Measurements from ENCODE around the gene PSG7. TPM values are rescaled to one million over a fixed set of nuclear protein-coding genes. Genes with fewer than 3 reads are reported as not detected.
"Not testable (repeated sequence)": the region's sequence is repeated elsewhere in the genome, so short reads cannot be mapped to it uniquely, and the experiment has no call there.

Gene PSG7
- total RNA-seq, 2 donors from 2014 or later: not detected

- H3K4me3 ChIP-seq: no peak overlapping the region
- no peak for DNase-seq (ENCODE audit: low spot score)
- no peaks in the 10 kb centered on the region for H3K4me1 ChIP-seq (ENCODE audit: control insufficient read depth in 1 of 2, low read depth in 2 of 2)
- no peak for TF ChIP-seq CTCF (IDR thresholded peaks at IDR 0.05)
- no peaks in the 10 kb centered on the region for H3K9me3 ChIP-seq
- no peak for ATAC-seq (ENCODE audit: insufficient number of reproducible peaks, low FRiP score, low read depth)
- H3K36me3 ChIP-seq: no peaks in the 10 kb centered on the region
- no peaks in the 10 kb centered on the region for H3K27me3 ChIP-seq (replicated peaks; ENCODE audit: insufficient read depth)
- H3K27ac ChIP-seq: no peak overlapping the region
Measured at GRCh38 chr19:42942187-42942789, 5.3 kb upstream of the PSG7 start.

- H3K4me1 ChIP-seq (ENCODE audit: control insufficient read depth in 1 of 2, low read depth in 2 of 2); H3K4me3 ChIP-seq; H3K27me3 ChIP-seq (replicated peaks; ENCODE audit: insufficient read depth); H3K36me3 ChIP-seq; H3K27ac ChIP-seq; ATAC-seq (ENCODE audit: insufficient number of reproducible peaks, low FRiP score, low read depth); H3K9me3 ChIP-seq; DNase-seq (ENCODE audit: low spot score): not testable (repeated sequence)
Measured at GRCh38 chr19:42934726-42935125, 2.3 kb downstream of the PSG7 start.

- H3K9me3 ChIP-seq; H3K4me3 ChIP-seq; ATAC-seq (ENCODE audit: insufficient number of reproducible peaks, low FRiP score, low read depth); H3K27me3 ChIP-seq (replicated peaks; ENCODE audit: insufficient read depth); H3K27ac ChIP-seq; H3K4me1 ChIP-seq (ENCODE audit: control insufficient read depth in 1 of 2, low read depth in 2 of 2); H3K36me3 ChIP-seq; DNase-seq (ENCODE audit: low spot score): not testable (repeated sequence)
Measured at GRCh38 chr19:42934183-42934582, 2.8 kb downstream of the PSG7 start.

GRCh38 chr19:42933412-42933811, 3.6 kb downstream of the PSG7 start:
- not testable (repeated sequence) for ATAC-seq (ENCODE audit: insufficient number of reproducible peaks, low FRiP score, low read depth); H3K4me3 ChIP-seq; H3K9me3 ChIP-seq; H3K27ac ChIP-seq; DNase-seq (ENCODE audit: low spot score); H3K36me3 ChIP-seq; H3K27me3 ChIP-seq (replicated peaks; ENCODE audit: insufficient read depth); H3K4me1 ChIP-seq (ENCODE audit: control insufficient read depth in 1 of 2, low read depth in 2 of 2)

GRCh38 chr19:42932485-42933101, 4.4 kb downstream of the PSG7 start:
- not testable (repeated sequence) for DNase-seq (ENCODE audit: low spot score); H3K4me1 ChIP-seq (ENCODE audit: control insufficient read depth in 1 of 2, low read depth in 2 of 2); H3K27me3 ChIP-seq (replicated peaks; ENCODE audit: insufficient read depth); H3K4me3 ChIP-seq; H3K36me3 ChIP-seq; ATAC-seq (ENCODE audit: insufficient number of reproducible peaks, low FRiP score, low read depth); H3K27ac ChIP-seq; H3K9me3 ChIP-seq

- not testable (repeated sequence) for H3K36me3 ChIP-seq; H3K9me3 ChIP-seq; ATAC-seq (ENCODE audit: insufficient number of reproducible peaks, low FRiP score, low read depth); H3K4me3 ChIP-seq; H3K4me1 ChIP-seq (ENCODE audit: control insufficient read depth in 1 of 2, low read depth in 2 of 2); DNase-seq (ENCODE audit: low spot score); H3K27ac ChIP-seq; H3K27me3 ChIP-seq (replicated peaks; ENCODE audit: insufficient read depth)
Measured at GRCh38 chr19:42930214-42930613, 6.8 kb downstream of the PSG7 start.

GRCh38 chr19:42928896-42929295, 8.1 kb downstream of the PSG7 start:
- no peak for TF ChIP-seq CTCF (IDR thresholded peaks at IDR 0.05)
- no peaks in the 10 kb centered on the region for H3K4me1 ChIP-seq (ENCODE audit: control insufficient read depth in 1 of 2, low read depth in 2 of 2)
- H3K27ac ChIP-seq: no peak overlapping the region
- no peaks in the 10 kb centered on the region for H3K9me3 ChIP-seq
- ATAC-seq (ENCODE audit: insufficient number of reproducible peaks, low FRiP score, low read depth) (no peak), DNase-seq (ENCODE audit: low spot score) (no peak)
- H3K4me3 ChIP-seq: no peak overlapping the region
- no peaks in the 10 kb centered on the region for H3K27me3 ChIP-seq (replicated peaks; ENCODE audit: insufficient read depth)
- no peaks in the 10 kb centered on the region for H3K36me3 ChIP-seq
